BJ (cell line): Measurements from ENCODE around the gene PLEKHM2. TPM values are rescaled to one million over a fixed set of nuclear protein-coding genes. Genes with fewer than 3 reads are reported as not detected.

Experiments used
- CTCF ChIA-PET: fragments of 350-600 bp; formaldehyde crosslinking; extraction: SDS; loops from one replicate; lab custom pipeline; 2021; ENCODE audit warnings: antibody characterized with exemption, inconsistent platforms; lab: Yijun Ruan, JAX
- POLR2A ChIA-PET: fragments of 300-600 bp; sonication (Branson Sonifier 250); formaldehyde crosslinking; extraction: SDS; loops from one replicate; lab custom pipeline; 2021; ENCODE audit warnings: antibody characterized with exemption; lab: Charles Lee
- DNase-seq: peaks from one replicate; pipeline ENCODE4 v3.0.0-alpha.2; 2011; ENCODE audit warnings: low read depth
- H3K27me3 ChIP-seq: 2 replicates; pipeline ENCODE4 v1.6.0; 2011; ENCODE audit warnings: low read length; ENCODE audit not compliant: control insufficient read depth, insufficient read depth
- H3K36me3 ChIP-seq: 2 replicates; pipeline ENCODE4 v1.5.1; 2011; ENCODE audit warnings: low read length; ENCODE audit not compliant: control insufficient read depth, insufficient read depth
- H3K4me3 ChIP-seq: 2 replicates; pipeline ENCODE4 v1.5.1; 2011; ENCODE audit warnings: low read depth, mild to moderate bottlenecking, control low read depth, low read length
- polyA plus RNA-seq: library from polyadenylated mRNA; depleted of rRNA; stranded (reverse); fragments of >200 nt; gene quantifications from 2 replicates; pipeline ENCODE4 v1.2.3, GENCODE V29; 2011
- TF ChIP-seq, protein P1 (sequence below): IDR thresholded peaks from 2 replicates; pipeline ENCODE4 v1.5.1; 2011; ENCODE audit warnings: low read depth, mild to moderate bottlenecking, control low read depth, inconsistent platforms, low read length, moderate library complexity; ENCODE audit not compliant: insufficient read depth

The PLEKHM2 gene
- polyA plus RNA-seq, 1 experiment, result 58.3 TPM

- ChIA-PET POLR2A (no interaction called here), CTCF (interaction anchor here (0.9 to 9.4 kb wide), 3 partner anchors 15 to 143 kb away, joined by 3 to 104 read pairs (median 3); no protein-coding TSS in a partner anchor)
Measured at GRCh38 chr1:15736892-15737261, 52.8 kb downstream of the PLEKHM2 start.

GRCh38 chr1:15737324-15738319 is 53.5 kb downstream of the PLEKHM2 start:
- H3K27me3 ChIP-seq, result no peaks in the 10 kb centered on the region
- peaks cover 17% of the 10 kb centered on the region for H3K36me3 ChIP-seq
- CTCF ChIA-PET, result interaction anchor here (0.9 to 9.4 kb wide), 4 partner anchors 16 to 144 kb away, joined by 3 to 104 read pairs (median 3); no protein-coding TSS in a partner anchor
- H3K4me3 ChIP-seq, result no peak overlapping the region
- TF ChIP-seq, protein P1, sequence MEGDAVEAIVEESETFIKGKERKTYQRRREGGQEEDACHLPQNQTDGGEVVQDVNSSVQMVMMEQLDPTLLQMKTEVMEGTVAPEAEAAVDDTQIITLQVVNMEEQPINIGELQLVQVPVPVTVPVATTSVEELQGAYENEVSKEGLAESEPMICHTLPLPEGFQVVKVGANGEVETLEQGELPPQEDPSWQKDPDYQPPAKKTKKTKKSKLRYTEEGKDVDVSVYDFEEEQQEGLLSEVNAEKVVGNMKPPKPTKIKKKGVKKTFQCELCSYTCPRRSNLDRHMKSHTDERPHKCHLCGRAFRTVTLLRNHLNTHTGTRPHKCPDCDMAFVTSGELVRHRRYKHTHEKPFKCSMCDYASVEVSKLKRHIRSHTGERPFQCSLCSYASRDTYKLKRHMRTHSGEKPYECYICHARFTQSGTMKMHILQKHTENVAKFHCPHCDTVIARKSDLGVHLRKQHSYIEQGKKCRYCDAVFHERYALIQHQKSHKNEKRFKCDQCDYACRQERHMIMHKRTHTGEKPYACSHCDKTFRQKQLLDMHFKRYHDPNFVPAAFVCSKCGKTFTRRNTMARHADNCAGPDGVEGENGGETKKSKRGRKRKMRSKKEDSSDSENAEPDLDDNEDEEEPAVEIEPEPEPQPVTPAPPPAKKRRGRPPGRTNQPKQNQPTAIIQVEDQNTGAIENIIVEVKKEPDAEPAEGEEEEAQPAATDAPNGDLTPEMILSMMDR, result no peak
- POLR2A ChIA-PET, result interaction anchor here (0.6 kb wide), 2 partner anchors 18 to 147 kb away, joined by 3 to 4 read pairs; no protein-coding TSS in a partner anchor
- no peak for DNase-seq

More at GRCh38 chr1:15736892-15737261, 52.8 kb downstream of the PLEKHM2 start:
- Histone ChIP-seq H3K36me3 (peaks cover 24% of the 10 kb centered on the region), H3K4me3 (no peak overlapping the region), H3K27me3 (no peaks in the 10 kb centered on the region)
- no peak for DNase-seq
- TF ChIP-seq, protein P1, result no peak

DNA sequence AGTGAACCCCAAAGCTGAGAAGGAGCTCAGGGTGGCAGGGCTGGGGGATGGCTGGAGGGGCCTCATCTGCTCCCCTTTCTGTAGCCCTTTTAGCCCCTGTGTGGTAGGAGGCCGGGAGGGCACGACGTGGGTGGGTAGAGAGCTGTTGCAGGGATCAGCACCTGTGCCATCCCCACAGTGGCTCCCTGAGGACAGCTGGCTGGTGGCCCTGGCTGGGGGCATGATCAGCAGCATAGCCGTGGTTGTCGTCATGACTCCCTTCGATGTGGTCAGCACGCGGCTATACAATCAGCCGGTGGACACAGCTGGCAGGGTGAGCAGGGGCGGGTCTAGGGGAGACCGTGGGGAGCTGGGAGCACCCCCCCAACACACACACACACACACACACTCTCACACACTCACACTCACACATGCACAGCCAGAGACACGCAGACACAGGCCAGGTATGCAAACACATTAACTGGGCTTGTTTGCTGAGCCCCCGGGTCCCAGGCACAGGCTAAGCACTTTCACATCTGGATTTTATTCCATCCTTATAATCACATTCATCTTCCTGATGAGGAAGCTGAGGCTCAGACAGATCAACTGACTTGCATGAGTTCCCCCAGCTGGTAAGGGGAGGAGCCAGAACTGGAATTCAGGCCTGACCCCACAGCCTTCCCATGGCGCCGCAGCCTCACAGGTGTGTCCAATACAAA is 54.4 kb downstream of the PLEKHM2 start:
- TF ChIP-seq, protein P1, result no peak
- Histone ChIP-seq H3K4me3 (no peak overlapping the region), H3K36me3 (peaks cover 11% of the 10 kb centered on the region), H3K27me3 (no peaks in the 10 kb centered on the region)
- CTCF ChIA-PET, result interaction anchor here (1.2 to 9.4 kb wide), 2 partner anchors 18 to 145 kb away, joined by 3 to 104 read pairs; no protein-coding TSS in a partner anchor
- no peak for DNase-seq
- POLR2A ChIA-PET, result interaction anchor here (0.6 kb wide), 2 partner anchors 11 to 148 kb away, joined by 4 read pairs; no protein-coding TSS in a partner anchor

GRCh38 chr1:15739259-15739658 is 55.1 kb downstream of the PLEKHM2 start:
- no peak overlapping the region for H3K4me3 ChIP-seq
- TF ChIP-seq, protein P1, result no peak
- POLR2A ChIA-PET, result no interaction called here
- H3K27me3 ChIP-seq, result no peaks in the 10 kb centered on the region
- CTCF ChIA-PET, result interaction anchor here (2.7 to 9.4 kb wide), 2 partner anchors 24 to 145 kb away, joined by 10 to 104 read pairs; no protein-coding TSS in a partner anchor
- DNase-seq, result no peak
- H3K36me3 ChIP-seq, result peaks cover 6% of the 10 kb centered on the region

- ChIA-PET CTCF (interaction anchor here (0.6 to 9.4 kb wide), 5 partner anchors 8 to 611 kb away, joined by 3 to 104 read pairs (median 12); no protein-coding TSS in a partner anchor), POLR2A (no interaction called here)
- Histone ChIP-seq H3K4me3 (no peak overlapping the region), H3K36me3 (peaks cover 2% of the 10 kb centered on the region; the same call in 1 of the 2 replicates), H3K27me3 (no peaks in the 10 kb centered on the region)
- TF ChIP-seq, protein P1, result peak; percentile 28
- DNase-seq, result no peak
Measured at GRCh38 chr1:15739745-15740144, 55.6 kb downstream of the PLEKHM2 start.
